NCI-H2171 (cell line): Measurements from ENCODE around the gene SNAI3.

Source experiments
- DNase-seq: peaks from one replicate; lab custom pipeline; 2025; lab: John Stamatoyannopoulos, UW

SNAI3 gene

DNA sequence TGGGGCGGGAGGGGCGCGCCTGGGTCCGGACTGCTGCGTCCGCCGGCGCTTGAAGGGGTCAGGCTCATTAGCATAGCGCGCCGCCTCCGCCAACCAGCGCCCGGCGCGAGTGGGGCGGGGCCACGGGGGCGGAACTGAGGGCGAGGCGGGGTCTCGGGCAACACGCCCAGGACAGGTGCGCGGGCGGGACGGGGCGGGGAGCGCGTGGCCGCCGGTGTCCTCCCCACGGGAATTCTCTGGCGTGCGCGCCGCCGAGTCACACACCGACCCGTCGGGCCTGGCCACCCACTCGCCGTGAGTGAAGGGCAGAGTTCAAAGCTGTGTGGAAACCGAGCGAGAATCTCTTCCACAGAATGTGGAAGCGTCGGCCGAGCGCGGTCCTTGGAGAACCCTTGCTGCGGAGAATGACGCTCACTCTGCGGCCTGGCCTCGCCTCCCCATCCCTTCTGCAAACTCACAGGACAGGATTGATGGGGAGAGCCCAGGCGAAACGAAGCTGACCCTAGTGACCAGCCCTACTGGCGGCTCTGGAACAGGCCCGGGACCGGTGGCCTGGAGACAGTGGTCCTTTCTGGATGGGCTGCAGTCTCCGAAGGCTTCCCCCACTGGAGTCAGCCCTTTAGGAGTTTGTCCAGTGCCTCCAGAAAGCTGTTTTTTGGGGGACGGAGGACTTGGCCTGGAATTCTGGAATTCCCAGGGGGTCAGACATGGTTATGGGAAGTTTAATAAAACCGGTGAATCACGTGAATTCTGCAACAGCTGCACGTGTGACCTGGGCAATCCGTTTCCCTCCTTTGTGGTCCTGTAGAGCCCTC is at the start of gene SNAI3:
Gene SNAI3 (minus strand): TSS at position 69 of the 815 bp plus-strand sequence. CDS start 101 bp downstream, outside the sequence.
- peak; percentile 81 for DNase-seq

GRCh38 chr16:88736088-88736487 is 49.8 kb upstream of the SNAI3 start:
- DNase-seq, result no peak

DNA sequence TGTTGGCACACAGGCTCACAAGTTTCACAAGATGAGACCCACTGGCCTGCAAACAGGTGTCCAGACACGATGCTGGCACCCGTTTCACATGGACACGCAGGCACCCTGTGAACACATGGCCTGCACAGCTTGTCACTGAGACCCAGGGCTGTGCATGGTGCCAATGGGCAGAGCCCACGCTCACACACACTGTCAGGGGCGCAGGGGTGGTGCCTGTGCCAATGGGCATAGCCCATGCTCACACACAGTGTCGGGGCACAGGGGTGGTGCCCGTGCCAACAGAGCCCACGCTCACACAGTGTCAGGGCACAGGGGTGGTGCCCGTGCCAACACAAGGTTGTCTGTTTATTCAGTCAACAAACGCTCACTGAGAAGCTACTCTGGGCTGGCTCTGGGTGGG is 49.3 kb upstream of the SNAI3 start:
- DNase-seq, result no peak

DNA sequence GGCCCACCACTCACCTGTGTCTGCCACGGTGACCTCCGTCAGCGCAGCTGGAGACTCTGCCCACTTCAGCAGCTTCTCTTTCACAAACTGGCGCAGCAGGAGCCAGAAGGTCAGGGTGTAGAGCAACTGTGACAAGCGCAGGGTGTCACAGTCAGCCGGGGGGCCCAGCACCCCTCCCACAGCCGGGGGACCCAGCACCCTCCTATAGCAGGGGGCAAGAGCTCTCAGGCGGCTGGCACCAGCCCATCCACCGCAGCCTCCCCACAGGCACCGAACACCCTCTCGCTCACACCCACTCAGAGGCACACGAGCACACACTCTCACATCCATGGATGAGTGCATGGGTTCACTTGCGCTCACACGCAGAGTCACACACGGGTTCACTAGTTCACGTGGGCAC is 48.8 kb upstream of the SNAI3 start:
- no peak for DNase-seq

DNA sequence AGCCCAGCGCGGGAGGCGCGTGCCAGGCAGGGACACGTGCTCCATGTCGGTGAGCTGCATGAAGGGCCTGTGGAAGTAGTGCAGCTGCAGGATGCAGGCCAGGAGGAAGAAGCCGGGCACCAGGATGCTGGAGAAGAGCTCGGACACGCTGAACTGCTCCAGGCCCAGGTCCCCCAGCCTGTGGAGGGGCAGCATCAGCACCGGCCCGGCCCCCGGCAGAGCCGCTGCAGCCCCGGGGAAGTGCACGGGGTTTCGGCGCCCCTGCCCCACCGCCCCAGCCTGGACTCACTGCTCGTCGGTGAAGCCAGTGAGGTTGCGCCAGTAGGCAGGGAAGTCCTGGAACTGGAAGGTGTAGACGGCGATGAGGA is 48.0 kb upstream of the SNAI3 start:
- DNase-seq, result no peak

GRCh38 chr16:88733630-88734360 is 47.5 kb upstream of the SNAI3 start:
- DNase-seq, result no peak

DNA sequence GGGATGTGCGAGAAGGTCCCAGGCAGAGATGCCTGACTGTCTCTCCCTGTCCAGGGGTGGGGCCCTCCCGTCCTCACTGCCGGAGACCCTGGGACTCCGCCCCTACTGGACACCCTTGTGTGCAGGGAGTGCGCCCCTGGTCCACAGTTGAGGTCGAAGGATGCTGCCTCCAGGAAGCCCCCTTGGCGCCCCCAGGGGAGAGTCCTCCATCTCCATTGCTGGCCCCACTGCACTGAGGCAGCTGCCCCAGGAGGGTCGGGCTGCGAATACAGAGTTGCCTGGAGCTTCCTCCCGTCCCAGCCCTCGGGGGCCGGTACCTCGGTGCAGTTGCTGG is 46.6 kb upstream of the SNAI3 start:
- no peak for DNase-seq

GRCh38 chr16:88732172-88732960 is 46.1 kb upstream of the SNAI3 start:
- DNase-seq, result peak; percentile 44

DNA sequence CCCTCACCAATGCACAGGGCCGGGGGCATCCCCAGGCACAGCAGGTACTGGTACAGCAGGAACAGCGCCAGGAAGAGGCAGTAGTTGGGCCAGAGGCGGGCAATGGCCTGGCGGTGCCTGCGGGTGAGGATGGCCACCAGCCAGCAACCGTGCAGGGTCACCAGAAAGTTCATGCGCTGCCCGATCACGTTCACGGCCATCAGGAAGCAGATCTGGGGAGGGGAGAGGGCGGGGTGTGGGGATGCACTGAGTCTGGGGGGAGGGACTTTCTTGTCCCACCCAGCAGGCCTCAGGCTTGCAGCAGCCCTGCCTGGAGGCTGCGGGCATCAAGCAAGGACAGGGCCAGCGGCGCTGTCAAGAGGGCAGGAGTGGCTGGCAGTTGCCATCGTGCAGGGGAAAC is 45.4 kb upstream of the SNAI3 start:
- DNase-seq, result no peak

DNA sequence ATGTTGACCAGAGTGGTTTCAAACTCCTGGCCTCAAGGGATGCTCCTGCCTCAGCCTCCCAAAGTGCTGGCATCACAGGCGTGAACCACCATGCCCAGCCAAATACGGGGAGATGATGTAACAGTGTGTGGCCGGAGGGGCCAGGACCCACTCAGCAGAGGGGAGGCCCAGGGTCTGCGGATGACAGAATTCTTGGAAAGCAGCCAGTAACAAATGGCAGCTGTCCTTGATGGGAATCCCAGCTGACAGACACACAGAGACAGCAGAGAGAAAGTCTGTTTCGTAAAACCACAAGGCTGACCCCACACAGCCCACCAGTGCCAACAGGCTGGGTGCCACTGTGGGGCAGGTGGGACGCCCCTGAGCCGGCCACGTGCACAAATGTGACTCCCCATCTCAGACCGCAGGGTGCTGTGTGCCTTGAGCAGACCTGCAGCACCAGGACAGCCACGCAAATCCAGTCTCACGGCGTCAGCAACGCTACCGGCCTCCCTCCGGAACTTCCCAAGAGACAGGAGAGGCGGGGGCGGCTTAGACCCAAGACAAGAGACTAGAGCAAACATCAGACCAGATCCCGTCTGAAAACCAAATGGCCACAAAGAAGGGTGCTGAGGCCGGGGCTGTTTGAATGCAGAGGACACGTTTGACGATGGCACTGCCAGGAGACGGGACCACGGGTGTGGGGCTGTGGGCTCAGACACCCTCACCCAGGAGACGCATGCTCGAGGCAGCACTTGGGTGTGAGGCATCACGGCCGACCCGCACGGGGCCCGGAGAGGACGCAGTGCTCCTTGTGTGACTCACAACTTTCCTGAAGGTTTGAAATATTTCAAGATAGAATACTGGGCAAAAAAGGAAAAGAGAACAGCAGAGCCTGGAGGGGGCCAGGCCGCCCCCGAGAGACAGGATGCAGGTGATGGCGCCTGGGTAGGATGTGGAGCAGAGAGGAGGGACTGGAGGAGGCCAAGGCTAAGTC is 44.6 kb upstream of the SNAI3 start:
- no peak for DNase-seq

DNA sequence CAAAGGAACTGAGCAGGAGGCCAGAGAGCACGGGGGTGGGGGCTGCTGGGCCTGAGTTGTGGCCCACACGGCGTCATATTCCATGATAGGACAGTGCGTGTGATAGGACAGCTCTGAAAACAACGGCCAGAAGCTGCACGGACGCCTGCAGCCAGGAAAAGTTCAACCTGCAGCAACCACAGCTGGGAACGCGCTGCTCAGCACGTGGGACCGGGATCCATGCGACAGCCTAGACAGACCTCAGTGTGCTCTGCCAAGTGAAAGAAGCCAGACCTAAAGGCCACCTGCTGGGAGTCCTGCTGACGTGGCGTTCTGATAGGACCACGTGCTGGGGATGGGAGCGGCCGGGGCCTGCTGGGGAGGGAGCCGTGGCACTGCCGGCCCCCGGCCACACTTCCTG is 41.6 kb upstream of the SNAI3 start:
- peak; percentile 73 for DNase-seq

DNA sequence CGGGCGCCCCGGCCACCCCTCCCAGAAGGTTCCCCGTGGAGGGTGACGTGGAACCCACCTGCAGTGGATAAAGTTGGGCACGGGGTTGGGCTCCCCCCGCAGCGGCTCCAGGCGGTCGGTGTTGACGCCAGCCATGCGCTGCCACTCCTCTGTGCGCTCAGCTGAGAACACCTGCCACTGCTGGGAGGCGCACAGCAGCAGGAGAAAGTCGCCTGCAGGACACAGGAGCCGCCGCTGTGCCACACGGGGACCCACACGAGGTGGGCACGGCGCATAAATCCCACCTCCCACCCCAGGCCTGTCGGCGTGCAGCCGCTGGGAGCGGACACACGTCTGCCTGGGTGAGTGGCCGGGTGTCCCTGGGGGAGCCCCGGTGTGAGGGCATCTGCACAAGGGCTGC is 40.7 kb upstream of the SNAI3 start:
- no peak for DNase-seq

GRCh38 chr16:88726408-88726749 is 40.1 kb upstream of the SNAI3 start:
- DNase-seq, result no peak

DNA sequence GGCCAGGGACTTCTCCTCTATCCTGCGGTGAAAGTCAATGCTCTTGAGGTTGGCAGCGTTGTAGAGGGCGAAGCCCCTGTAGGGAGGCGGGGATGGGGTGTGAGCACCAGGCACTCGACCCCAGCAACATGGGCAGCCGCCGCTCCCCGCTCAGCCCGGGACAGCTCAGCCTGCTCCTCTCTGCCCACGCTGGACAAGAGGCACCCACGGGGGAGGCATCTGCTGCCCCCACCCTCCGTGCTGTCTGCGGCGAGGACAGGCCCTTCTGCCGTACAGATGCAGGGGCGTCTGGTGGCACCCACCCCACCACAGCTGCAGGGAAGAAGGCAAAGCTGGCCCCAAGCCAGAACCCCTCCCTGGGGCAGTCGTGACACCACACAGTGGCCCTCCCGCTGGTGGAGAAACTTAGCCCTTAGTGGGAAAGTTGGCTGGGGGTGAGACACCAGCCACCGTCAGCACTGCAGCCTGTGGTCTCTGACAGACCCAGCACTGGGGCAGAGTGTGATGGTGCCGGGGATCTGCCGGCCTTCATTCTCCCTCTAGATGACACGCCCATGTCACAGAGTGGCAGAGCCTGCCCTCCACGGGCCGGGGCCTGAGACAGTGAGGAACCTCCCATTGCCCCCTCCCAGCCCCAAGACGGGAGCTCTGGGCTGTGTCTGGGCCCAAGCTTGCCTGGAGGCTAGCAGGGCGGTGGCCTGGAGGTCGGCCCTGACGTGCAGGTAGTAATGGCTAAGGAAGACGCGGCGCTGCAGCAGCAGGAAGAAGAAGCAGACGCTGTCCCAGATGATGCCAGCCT is 39.5 kb upstream of the SNAI3 start:
- no peak for DNase-seq

- no peak for DNase-seq
These were observed 38.7 kb upstream of the SNAI3 start for GRCh38 chr16:88724855-88725555.

DNA sequence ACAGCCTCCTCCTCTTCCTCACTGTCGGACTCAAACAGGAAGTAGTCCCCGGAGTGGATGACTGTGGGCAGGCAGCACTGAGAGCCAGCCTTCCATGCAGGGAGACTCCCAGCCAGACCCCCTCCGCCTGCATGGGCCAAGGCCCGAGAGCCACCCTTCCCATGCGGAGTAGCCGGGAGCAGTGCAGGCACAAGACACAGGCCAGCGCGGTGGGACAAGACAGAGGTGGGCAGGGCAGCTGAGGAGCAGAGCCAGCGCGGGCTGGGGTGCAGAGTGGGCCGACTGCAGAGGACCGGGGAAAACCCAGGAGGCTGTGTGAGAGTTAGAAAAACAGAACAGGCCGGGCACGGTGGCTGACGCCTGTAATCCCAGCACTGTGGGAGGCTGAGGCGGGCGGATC is 37.6 kb upstream of the SNAI3 start:
- DNase-seq, result no peak

- DNase-seq, result no peak
These were observed 37.2 kb upstream of the SNAI3 start for GRCh38 chr16:88723507-88723887.

- DNase-seq, result no peak
These were observed 36.6 kb upstream of the SNAI3 start for GRCh38 chr16:88722784-88723506.
